ENCODE measurements around the gene IFITM1. TPM values are rescaled to one million over a fixed set of nuclear protein-coding genes. Genes with fewer than 3 reads are reported as not detected.
A peak's percentile ranks its signal among the peaks of the same experiment; 100 is the strongest.
"Not testable (repeated sequence)": the region's sequence is repeated elsewhere in the genome, so short reads cannot be mapped to it uniquely, and the experiment has no call there.

Gene IFITM1
- total RNA-seq, 1 experiment from 2014 or later, result 216 TPM

DNA sequence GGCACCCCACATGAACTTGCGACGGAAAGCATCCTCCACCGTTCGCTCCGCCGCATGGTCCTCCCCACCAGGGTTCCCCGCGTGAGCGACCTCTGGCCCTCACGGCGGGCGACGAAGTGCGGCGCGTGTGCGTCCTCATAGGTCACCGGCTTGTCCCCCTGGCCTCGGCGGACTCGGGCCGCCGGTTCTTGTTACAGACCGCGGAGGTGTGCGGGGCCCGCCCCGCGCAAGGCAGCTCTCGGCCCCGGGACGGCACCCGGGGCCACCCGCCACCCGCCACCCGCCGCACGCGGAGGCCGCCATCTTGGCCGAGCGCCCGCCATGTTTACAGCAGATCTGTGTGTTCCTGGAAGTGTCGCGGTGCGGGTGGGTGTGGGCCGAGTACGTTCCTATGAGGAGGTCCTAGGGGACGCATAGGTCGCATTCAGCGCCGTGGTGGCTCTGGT lies 9.8 kb upstream of the IFITM1 start:
- peaks cover 3% of the 10 kb centered on the region; the same call in 1 of the 2 replicates for H3K4me1 ChIP-seq (ENCODE audit: low read length)

DNA sequence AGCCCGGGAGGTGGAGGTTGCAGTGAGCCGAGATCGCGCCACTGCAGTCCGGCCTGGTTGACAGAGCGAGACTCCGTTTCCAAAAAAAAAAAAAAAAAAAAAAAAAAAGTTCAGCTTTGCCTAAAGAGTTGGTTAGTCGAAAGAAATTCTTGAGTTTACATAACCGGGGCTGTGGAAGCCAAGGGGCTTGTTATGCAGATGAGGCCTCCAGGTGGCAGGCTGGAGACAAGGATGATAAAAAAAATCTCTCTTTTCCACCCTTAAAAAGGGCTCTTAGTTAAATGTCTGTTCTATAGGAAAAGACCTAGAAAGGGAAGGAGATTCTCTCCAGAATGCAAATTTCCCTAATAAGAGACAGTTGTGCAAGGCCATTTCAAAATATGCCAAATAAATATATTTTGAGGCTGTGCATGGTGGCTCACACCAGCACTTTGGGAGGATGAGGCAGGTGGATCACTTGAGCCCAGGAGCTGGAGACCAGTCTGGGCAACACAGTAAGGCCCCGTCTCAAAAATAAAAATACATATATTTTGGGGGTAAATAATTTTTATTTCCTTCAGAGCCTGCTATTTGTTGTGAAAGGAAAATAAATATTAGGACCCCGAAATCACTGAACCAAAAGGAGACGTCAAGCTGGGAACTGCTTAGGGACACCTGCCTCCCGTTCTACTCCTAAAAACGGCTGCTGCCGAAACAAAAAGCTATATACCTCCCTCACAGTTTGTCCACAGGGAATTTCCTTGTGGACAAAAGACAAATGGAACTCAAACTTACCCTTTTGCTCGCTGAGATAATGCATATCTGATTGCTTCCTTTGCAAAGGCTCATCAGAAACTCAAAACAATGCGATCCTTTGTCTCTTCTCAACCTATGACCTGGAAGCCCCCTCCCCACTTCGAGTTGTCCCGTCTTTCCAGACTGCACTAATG lies 8.7 kb upstream of the IFITM1 start:
- no peak overlapping the region for H3K27ac ChIP-seq (ENCODE audit: low read length)
- H3K27me3 ChIP-seq (ENCODE audit: low read length), result no peaks in the 10 kb centered on the region
- peak; percentile 71 for DNase-seq
- H3K36me3 ChIP-seq (ENCODE audit: insufficient read depth, low read length), result no peaks in the 10 kb centered on the region
- peaks cover 3% of the 10 kb centered on the region; the same call in 1 of the 2 replicates for H3K4me1 ChIP-seq (ENCODE audit: low read length)
- no peak overlapping the region for H3K9ac ChIP-seq (ENCODE audit: low read length)
- no peaks in the 10 kb centered on the region for H4K20me1 ChIP-seq (ENCODE audit: insufficient read depth, low read depth, low read length)
- no peak overlapping the region for H3K4me3 ChIP-seq (ENCODE audit: low read length)
- H2AFZ ChIP-seq (ENCODE audit: low read length), result no peak overlapping the region
- no peaks in the 10 kb centered on the region for H3K79me2 ChIP-seq (ENCODE audit: low read length)
- no peak overlapping the region for H3K4me2 ChIP-seq (ENCODE audit: low read depth, low read length, poor library complexity, severe bottlenecking)
- H3K9me3 ChIP-seq (ENCODE audit: low read length), result no peaks in the 10 kb centered on the region
- H3K9me2 ChIP-seq (replicated peaks; ENCODE audit: insufficient read depth, low read length), result no peaks in the 10 kb centered on the region

More for the DNA sequence above, 9.8 kb upstream of the IFITM1 start:
- Histone ChIP-seq H4K20me1 (ENCODE audit: insufficient read depth, low read depth, low read length) (no peaks in the 10 kb centered on the region), H3K9me2 (replicated peaks; ENCODE audit: insufficient read depth, low read length) (no peaks in the 10 kb centered on the region), H3K27me3 (ENCODE audit: low read length) (no peaks in the 10 kb centered on the region), H3K9ac (ENCODE audit: low read length) (no peak overlapping the region), H3K4me2 (ENCODE audit: low read depth, low read length, poor library complexity, severe bottlenecking) (no peak overlapping the region), H3K9me3 (ENCODE audit: low read length) (no peaks in the 10 kb centered on the region), H3K36me3 (ENCODE audit: insufficient read depth, low read length) (no peaks in the 10 kb centered on the region), H3K79me2 (ENCODE audit: low read length) (no peaks in the 10 kb centered on the region), H3K27ac (ENCODE audit: low read length) (no peak overlapping the region), H3K4me3 (ENCODE audit: low read length) (no peak overlapping the region), H2AFZ (ENCODE audit: low read length) (no peak overlapping the region)
- no peak for DNase-seq

- no peaks in the 10 kb centered on the region for H3K79me2 ChIP-seq (ENCODE audit: low read length)
- H3K4me2 ChIP-seq (ENCODE audit: low read depth, low read length, poor library complexity, severe bottlenecking), result no peak overlapping the region
- no peak overlapping the region for H3K4me3 ChIP-seq (ENCODE audit: low read length)
- H2AFZ ChIP-seq (ENCODE audit: low read length), result no peak overlapping the region
- H3K27ac ChIP-seq (ENCODE audit: low read length), result no peak overlapping the region
- H3K9me2 ChIP-seq (replicated peaks; ENCODE audit: insufficient read depth, low read length), result no peaks in the 10 kb centered on the region
- no peaks in the 10 kb centered on the region for H4K20me1 ChIP-seq (ENCODE audit: insufficient read depth, low read depth, low read length)
- DNase-seq, result no peak
- no peaks in the 10 kb centered on the region for H3K27me3 ChIP-seq (ENCODE audit: low read length)
- no peaks in the 10 kb centered on the region for H3K9me3 ChIP-seq (ENCODE audit: low read length)
- H3K4me1 ChIP-seq (ENCODE audit: low read length), result peaks cover 3% of the 10 kb centered on the region; the same call in 1 of the 2 replicates
- no peaks in the 10 kb centered on the region for H3K36me3 ChIP-seq (ENCODE audit: insufficient read depth, low read length)
- no peak overlapping the region for H3K9ac ChIP-seq (ENCODE audit: low read length)
Measured at GRCh38 chr11:305844-306211, 8.0 kb upstream of the IFITM1 start.

DNA sequence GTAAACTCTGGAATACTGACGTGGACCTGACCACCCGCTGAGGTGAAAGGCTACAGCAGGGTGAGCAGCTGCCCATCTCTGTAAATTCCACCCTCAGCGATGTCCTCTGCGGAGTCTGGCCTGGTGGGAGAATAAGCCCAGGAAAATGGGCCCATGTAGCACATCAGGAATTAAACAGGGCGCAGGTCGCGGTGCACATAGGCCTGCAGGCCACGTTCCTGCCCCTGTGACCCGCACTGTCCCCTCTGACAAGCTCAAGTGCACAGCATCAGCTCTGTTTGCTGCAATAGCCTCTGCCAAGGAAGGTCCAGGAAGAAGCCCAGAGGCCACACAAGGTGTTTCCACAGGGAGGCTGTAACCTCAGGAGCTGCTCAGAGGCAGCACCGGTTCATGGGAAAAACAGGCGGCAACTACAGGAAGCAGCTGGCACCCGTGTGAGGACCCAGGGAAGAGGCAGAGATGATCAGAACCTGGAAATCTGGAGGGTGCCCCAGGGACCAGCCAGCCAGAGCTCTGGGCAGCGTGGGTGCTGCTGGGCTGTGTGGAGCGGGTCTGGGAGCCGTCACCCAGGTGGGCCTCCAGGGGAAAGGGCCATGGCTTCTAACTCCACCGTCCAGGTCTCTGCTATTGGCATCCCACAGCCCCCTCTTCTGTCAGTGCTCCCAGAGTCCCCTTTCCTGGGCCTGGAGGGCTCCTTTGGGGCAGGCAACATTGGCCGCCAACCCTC lies 7.0 kb upstream of the IFITM1 start:
- no peak overlapping the region for H3K4me3 ChIP-seq (ENCODE audit: low read length)
- no peak overlapping the region for H3K9ac ChIP-seq (ENCODE audit: low read length)
- no peaks in the 10 kb centered on the region for H3K9me2 ChIP-seq (replicated peaks; ENCODE audit: insufficient read depth, low read length)
- no peaks in the 10 kb centered on the region for H3K27me3 ChIP-seq (ENCODE audit: low read length)
- H4K20me1 ChIP-seq (ENCODE audit: insufficient read depth, low read depth, low read length), result no peaks in the 10 kb centered on the region
- H3K4me2 ChIP-seq (ENCODE audit: low read depth, low read length, poor library complexity, severe bottlenecking), result no peak overlapping the region
- no peak overlapping the region for H2AFZ ChIP-seq (ENCODE audit: low read length)
- H3K9me3 ChIP-seq (ENCODE audit: low read length), result no peaks in the 10 kb centered on the region
- no peak for DNase-seq
- H3K27ac ChIP-seq (ENCODE audit: low read length), result no peak overlapping the region
- H3K36me3 ChIP-seq (ENCODE audit: insufficient read depth, low read length), result no peaks in the 10 kb centered on the region
- no peaks in the 10 kb centered on the region for H3K79me2 ChIP-seq (ENCODE audit: low read length)
- peaks cover 3% of the 10 kb centered on the region; the same call in 1 of the 2 replicates for H3K4me1 ChIP-seq (ENCODE audit: low read length)

GRCh38 chr11:307766-308708 lies 5.8 kb upstream of the IFITM1 start, which contains the start of gene IFITM2:
IFITM2 (plus strand) TSS chr11:307816; CDS start chr11:308193, 377 bp downstream.
- Histone ChIP-seq H3K9ac (ENCODE audit: low read length) (peak within 1 kb of the TSS; percentile 66), H2AFZ (ENCODE audit: low read length) (peak within 1 kb of the TSS; percentile 91), H3K4me3 (ENCODE audit: low read length) (peak within 1 kb of the TSS; percentile 60; the same call in 1 of the 2 replicates), H3K4me2 (ENCODE audit: low read depth, low read length, poor library complexity, severe bottlenecking) (peak within 1 kb of the TSS; percentile 60)
- not testable (repeated sequence) for H3K9me3 ChIP-seq (ENCODE audit: low read length); H3K9me2 ChIP-seq (replicated peaks; ENCODE audit: insufficient read depth, low read length); H3K36me3 ChIP-seq (ENCODE audit: insufficient read depth, low read length); H3K27me3 ChIP-seq (ENCODE audit: low read length); H3K4me1 ChIP-seq (ENCODE audit: low read length); H3K27ac ChIP-seq (ENCODE audit: low read length); H3K79me2 ChIP-seq (ENCODE audit: low read length); H4K20me1 ChIP-seq (ENCODE audit: insufficient read depth, low read depth, low read length)
- DNase-seq, result peak; percentile 70

DNA sequence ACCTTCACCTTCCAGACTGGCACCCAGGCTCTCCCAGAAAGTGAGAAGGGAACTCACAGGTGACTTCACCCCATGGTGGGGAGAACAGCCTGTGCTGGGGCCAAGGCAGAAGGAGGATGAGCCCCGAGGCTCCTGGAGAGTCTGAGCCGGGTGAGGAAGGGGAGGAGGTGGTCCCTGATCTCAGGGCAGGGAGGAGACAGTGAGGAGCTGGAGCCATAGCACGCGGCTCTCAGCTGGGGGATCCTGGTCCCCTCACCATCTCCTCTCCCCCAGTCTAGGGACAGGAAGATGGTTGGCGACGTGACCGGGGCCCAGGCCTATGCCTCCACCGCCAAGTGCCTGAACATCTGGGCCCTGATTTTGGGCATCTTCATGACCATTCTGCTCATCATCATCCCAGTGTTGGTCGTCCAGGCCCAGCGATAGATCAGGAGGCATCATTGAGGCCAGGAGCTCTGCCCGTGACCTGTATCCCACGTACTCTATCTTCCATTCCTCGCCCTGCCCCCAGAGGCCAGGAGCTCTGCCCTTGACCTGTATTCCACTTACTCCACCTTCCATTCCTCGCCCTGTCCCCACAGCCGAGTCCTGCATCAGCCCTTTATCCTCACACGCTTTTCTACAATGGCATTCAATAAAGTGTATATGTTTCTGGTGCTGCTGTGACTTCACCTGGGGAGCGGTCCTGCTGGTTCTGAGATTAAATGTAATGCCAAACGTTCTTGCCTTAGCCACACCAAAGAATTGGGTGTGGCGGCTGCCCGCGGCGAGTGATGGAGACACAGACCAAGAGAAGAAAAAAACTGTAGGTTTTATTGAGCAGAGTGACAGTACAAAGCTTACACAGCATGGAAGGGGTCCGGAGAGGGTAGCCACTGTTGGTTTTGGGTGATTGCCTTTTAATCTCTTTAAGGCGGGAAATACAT lies 4.8 kb upstream of the IFITM1 start:
- Histone ChIP-seq H3K9ac (ENCODE audit: low read length) (peak overlapping the region; percentile 66; the same call in 1 of the 2 replicates), H3K4me1 (ENCODE audit: low read length) (peaks cover 18% of the 10 kb centered on the region), H3K4me2 (ENCODE audit: low read depth, low read length, poor library complexity, severe bottlenecking) (peak overlapping the region; percentile 60), H3K4me3 (ENCODE audit: low read length) (peak overlapping the region; percentile 60; the same call in 1 of the 2 replicates)
- H3K79me2 ChIP-seq (ENCODE audit: low read length); H2AFZ ChIP-seq (ENCODE audit: low read length); H3K9me2 ChIP-seq (replicated peaks; ENCODE audit: insufficient read depth, low read length); H4K20me1 ChIP-seq (ENCODE audit: insufficient read depth, low read depth, low read length); H3K27ac ChIP-seq (ENCODE audit: low read length); DNase-seq; H3K36me3 ChIP-seq (ENCODE audit: insufficient read depth, low read length); H3K9me3 ChIP-seq (ENCODE audit: low read length); H3K27me3 ChIP-seq (ENCODE audit: low read length): not testable (repeated sequence)

DNA sequence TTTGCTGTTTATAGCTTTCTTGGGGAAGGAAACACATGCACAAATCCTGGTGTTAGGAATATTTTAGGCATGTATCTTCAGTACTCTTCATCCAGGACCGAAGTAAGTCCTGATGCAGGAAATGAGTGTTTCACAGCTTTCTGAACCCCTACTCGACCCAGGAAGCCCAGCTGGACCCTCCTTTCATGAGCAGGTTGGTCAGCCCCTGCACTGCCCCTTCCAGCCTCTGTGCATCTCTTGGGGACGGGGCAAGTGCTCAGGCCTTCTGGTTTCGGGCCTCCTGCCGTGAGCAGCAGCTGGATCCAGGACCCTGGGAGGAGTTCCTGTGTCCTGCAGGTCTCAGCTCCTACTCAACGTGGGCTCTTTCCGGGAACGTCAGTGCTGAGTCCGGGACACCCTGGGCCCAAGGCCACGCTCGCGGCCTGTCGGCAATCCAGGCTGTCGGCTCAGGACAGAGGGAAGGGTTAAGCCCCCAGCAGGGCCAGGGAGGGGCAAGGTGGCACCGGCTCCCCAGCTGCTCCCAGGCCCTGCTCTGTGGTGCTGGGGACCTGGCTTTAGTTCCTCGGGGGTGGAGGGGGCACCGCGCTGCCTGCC lies 3.8 kb upstream of the IFITM1 start:
- H3K4me1 ChIP-seq (ENCODE audit: low read length), result peaks cover 22% of the 10 kb centered on the region
- DNase-seq; H4K20me1 ChIP-seq (ENCODE audit: insufficient read depth, low read depth, low read length); H3K27me3 ChIP-seq (ENCODE audit: low read length); H3K4me3 ChIP-seq (ENCODE audit: low read length); H3K36me3 ChIP-seq (ENCODE audit: insufficient read depth, low read length); H3K79me2 ChIP-seq (ENCODE audit: low read length); H3K27ac ChIP-seq (ENCODE audit: low read length); H3K4me2 ChIP-seq (ENCODE audit: low read depth, low read length, poor library complexity, severe bottlenecking); H2AFZ ChIP-seq (ENCODE audit: low read length); H3K9me3 ChIP-seq (ENCODE audit: low read length); H3K9ac ChIP-seq (ENCODE audit: low read length); H3K9me2 ChIP-seq (replicated peaks; ENCODE audit: insufficient read depth, low read length): not testable (repeated sequence)

Measured in Karpas-422 (cell line).